Ovary (tissue), 3 donors: ENCODE measurements around the gene SLC25A53.

Experiments
- CTCF ChIP-seq, 3 donors: fragments of 450-650 bp in 2 of 3; fragments of 200-600 bp in 1 of 3; IDR thresholded peaks; one replicate each; pipeline versions ENCODE4 v1.5.1 to v1.8.0; 2016 to 2022; ENCODE audit warnings: antibody characterized with exemption in 3 of 3, mild to moderate bottlenecking in 1 of 3
- EP300 ChIP-seq: sonication (generic); formaldehyde crosslinking; IDR thresholded peaks from one replicate; pipeline ENCODE4 v1.6.1; 2017; ENCODE audit warnings: antibody characterized with exemption
- POLR2A ChIP-seq: fragments of 450-650 bp; IDR thresholded peaks from one replicate; pipeline ENCODE4 v1.6.1; 2017; ENCODE audit warnings: antibody characterized with exemption, mild to moderate bottlenecking, moderate library complexity
- donor health status: DM: no; HTN: no; CAD: no.

GRCh38 chrX:104137496-104137895, 19.3 kb downstream of the SLC25A53 start:
- TF ChIP-seq EP300: no peak
- TF ChIP-seq CTCF (IDR thresholded peaks at IDR 0.05): no peak
- TF ChIP-seq POLR2A: no peak
